Measurements from ENCODE around the gene CACFD1.

CACFD1 gene

GRCh38 chr9:133505901-133506652, 46.3 kb downstream of the CACFD1 start:
- DNase-seq: no peak

- no peak for DNase-seq
Measured at GRCh38 chr9:133506653-133507038, 46.9 kb downstream of the CACFD1 start.

GRCh38 chr9:133507246-133507965, 47.6 kb downstream of the CACFD1 start:
- no peak for DNase-seq

- DNase-seq: no peak
Measured at GRCh38 chr9:133508046-133508445, 48.3 kb downstream of the CACFD1 start.

GRCh38 chr9:133509179-133510083, 49.7 kb downstream of the CACFD1 start:
- DNase-seq: peak; percentile 61

- DNase-seq: no peak
Measured at GRCh38 chr9:133510926-133511505, 51.2 kb downstream of the CACFD1 start.

GRCh38 chr9:133511607-133512006, 51.8 kb downstream of the CACFD1 start:
- DNase-seq: no peak

GRCh38 chr9:133512253-133513213, 52.8 kb downstream of the CACFD1 start:
- no peak for DNase-seq

- DNase-seq: no peak
Measured at GRCh38 chr9:133513214-133514100, 53.7 kb downstream of the CACFD1 start.

- DNase-seq: no peak
Measured at GRCh38 chr9:133514460-133515239, 54.9 kb downstream of the CACFD1 start.

GRCh38 chr9:133515240-133515610, 55.4 kb downstream of the CACFD1 start:
- DNase-seq: no peak

- DNase-seq: no peak
Measured at GRCh38 chr9:133515615-133516255, 56.0 kb downstream of the CACFD1 start.

GRCh38 chr9:133516256-133516960, 56.6 kb downstream of the CACFD1 start:
- no peak for DNase-seq

- no peak for DNase-seq
Measured at GRCh38 chr9:133516961-133517350, 57.2 kb downstream of the CACFD1 start.

GRCh38 chr9:133517711-133518110, 57.9 kb downstream of the CACFD1 start:
- no peak for DNase-seq

- DNase-seq: no peak
Measured at GRCh38 chr9:133518200-133518599, 58.4 kb downstream of the CACFD1 start.

- no peak for DNase-seq
Measured at GRCh38 chr9:133518706-133519449, 59.1 kb downstream of the CACFD1 start.

GRCh38 chr9:133519693-133520092, 59.9 kb downstream of the CACFD1 start:
- DNase-seq: no peak
